ENCODE data around the gene IMPACT. TPM values are rescaled to one million over a fixed set of nuclear protein-coding genes. Genes with fewer than 3 reads are reported as not detected.

IMPACT gene, protein sequence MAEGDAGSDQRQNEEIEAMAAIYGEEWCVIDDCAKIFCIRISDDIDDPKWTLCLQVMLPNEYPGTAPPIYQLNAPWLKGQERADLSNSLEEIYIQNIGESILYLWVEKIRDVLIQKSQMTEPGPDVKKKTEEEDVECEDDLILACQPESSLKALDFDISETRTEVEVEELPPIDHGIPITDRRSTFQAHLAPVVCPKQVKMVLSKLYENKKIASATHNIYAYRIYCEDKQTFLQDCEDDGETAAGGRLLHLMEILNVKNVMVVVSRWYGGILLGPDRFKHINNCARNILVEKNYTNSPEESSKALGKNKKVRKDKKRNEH
- total RNA-seq: 33.6 and 34.0 TPM in 2 replicates

DNA sequence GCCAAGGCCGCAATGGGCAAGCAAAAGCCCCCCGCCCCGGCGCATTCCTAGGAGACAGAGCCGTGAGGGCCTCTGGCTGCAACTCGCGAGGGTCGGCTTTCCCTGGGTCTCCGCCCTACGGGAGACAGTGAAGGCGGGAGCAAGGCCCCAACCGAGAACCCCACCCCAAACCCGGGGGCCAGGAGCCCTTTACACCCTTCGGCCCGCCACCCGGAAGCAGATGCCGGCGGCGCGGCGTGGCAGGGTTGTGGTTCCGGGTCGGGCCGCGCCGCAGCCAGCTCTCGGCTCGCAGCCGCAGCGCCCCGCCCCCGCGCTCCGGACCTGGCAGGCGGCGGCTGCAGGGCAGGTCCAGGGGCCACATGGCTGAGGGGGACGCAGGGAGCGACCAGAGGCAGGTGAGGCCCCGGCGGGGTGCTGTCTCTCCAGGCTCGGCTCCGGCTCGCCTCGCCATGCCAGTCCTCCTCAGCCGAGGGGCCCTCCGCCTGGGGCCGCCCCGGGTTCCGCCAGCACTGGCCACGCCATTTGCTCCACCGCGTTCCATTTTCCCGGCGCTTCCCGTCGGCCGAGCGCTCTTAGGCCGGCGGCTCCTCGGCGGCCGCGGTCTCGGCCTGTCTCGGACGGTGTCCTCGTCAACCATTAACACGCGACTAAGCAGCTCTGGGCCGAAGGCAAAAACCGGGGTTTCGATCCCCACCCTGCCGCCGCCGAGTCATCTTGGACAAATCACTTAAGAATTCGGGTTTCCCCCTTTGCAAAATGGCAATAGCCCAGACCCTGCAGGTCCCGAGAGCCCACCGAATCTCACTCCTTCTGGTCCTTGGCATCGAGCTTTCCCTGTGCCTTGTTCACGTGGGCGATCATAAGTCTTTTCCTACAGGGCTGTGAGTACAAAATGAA is at the start of gene IMPACT:
Gene IMPACT (plus strand): TSS at position 273 of the 897 bp plus-strand sequence. CDS start 87 bp downstream, at position 360.

DNA sequence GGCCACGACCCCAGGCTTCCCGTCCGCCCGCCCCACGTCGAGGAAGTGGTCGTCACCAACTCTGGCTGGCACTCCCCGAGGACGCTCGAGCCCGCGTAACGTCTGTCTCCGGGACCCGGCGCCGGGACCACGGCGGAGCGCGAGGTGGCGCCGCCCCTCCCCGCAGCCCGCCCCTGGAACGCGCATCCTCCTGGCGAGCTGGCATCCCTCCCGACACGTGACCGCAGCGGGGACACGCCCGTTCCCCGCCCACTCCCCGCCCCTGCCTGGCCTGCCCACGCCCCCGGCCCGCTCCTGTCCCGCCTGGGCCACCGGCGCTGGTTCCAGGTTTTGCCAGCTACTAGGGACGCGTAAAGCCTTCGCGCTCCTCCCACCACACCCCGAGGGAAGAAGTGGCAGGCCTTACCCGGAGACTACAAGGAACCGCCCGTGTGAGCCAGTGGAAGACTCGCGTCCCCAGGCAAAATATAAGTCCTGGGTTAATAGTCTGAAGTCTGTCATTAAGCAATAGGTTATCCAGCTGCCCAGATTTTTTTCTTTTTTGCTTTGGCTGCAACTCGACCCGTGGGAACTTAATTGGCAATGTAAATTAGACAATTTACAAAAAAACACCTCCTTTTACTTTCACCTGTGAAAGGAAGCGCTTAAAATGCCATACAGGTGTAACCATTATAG is 28.6 kb upstream of the IMPACT start, which contains the start of gene OSBPL1A:
Gene OSBPL1A (minus strand): TSS at position 131 of the 675 bp plus-strand sequence. CDS start 20,291 bp downstream, outside the sequence.

DNA sequence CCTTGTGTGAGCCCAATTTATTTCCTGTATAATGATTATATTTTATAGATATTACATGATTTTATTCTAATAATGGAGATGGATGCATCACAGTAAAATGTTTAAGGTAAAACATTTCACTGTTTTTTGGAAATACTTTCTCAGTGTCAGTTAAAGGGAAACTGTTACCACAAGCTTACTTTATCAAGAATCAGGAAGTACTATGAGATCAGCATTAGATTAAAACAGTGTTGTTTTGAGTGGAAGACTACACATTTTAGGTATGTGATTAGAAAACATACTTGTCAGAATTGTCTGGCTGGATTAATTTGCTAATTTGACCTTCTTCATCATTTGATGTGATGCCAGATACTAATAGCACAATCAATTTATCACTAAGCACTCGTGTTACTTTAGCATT is 33.9 kb downstream of the IMPACT start, which contains the start of gene HRH4:
Gene HRH4 (plus strand): TSS at position 250 of the 400 bp plus-strand sequence. CDS start 92 bp downstream, at position 342.

Other genes starting within 250 kb of the IMPACT start
- 19.3 and 40.1 TPM in 2 replicates for gene OSBPL1A, start 28.8 kb upstream of the IMPACT start, total RNA-seq
- 0.05 and 0.30 TPM in 2 replicates for gene HRH4, start 34.0 kb downstream of the IMPACT start, total RNA-seq

Measured in smooth muscle cell of the umbilical artery (primary cell).